ENCODE results near the gene TPK1. TPM values are rescaled to one million over a fixed set of nuclear protein-coding genes. Genes with fewer than 3 reads are reported as not detected.
"Not testable (repeated sequence)": the region's sequence is repeated elsewhere in the genome, so short reads cannot be mapped to it uniquely, and the experiment has no call there.

TPK1 gene
- total RNA-seq, 5 donors from 2014 or later (not counting 1 experiment from before 2014, with no cell fraction given) = 19.1 to 31.6 (median 22.0) TPM

GRCh38 chr7:144575456-144575855 lies 260.4 kb downstream of the TPK1 start:
- ATAC-seq (replicated peaks in 1 of 4) (no peak), DNase-seq (no peak)
- H3K4me3 ChIP-seq (ENCODE audit: control insufficient read depth in 1 of 2, extremely low read depth in 1 of 2, low read length in 1 of 2) = no peak overlapping the region
- no CpG with 5 or more reads among the region's 3 CpGs for WGBS (ENCODE audit: insufficient coverage)
- POLR2A ChIA-PET = no interaction called here
- Mint-ChIP-seq H3K9me3 (peaks cover 0 to 13% (median 3%) of the 10 kb centered on the region in 3 donors), H3K4me3 (no peak overlapping the region), H3K27ac (no peak overlapping the region), H3K36me3 (peaks cover 44% of the 10 kb centered on the region), H3K4me1 (no peaks in the 10 kb centered on the region), H3K27me3 (no peaks in the 10 kb centered on the region)
- H3K9me3 ChIP-seq = no peaks in the 10 kb centered on the region
- no peaks in the 10 kb centered on the region for H3K4me1 ChIP-seq (ENCODE audit: control insufficient read depth in 1 of 2, extremely low read depth in 1 of 2, insufficient read depth in 2 of 2, low read length in 2 of 2)
- H3K27ac ChIP-seq (ENCODE audit: low read length) = no peak overlapping the region
- CTCF ChIA-PET = no interaction called here
- no peaks in the 10 kb centered on the region for H3K36me3 ChIP-seq (ENCODE audit: control insufficient read depth in 2 of 2, extremely low read depth in 1 of 2, insufficient read depth in 1 of 2, low read length in 1 of 2)
- no peaks in the 10 kb centered on the region for H3K27me3 ChIP-seq (replicated peaks in 1 of 2; ENCODE audit: control insufficient read depth in 2 of 2, extremely low read depth in 1 of 2, insufficient read depth in 2 of 2, low read length in 1 of 2)

GRCh38 chr7:144574753-144575152 lies 261.1 kb downstream of the TPK1 start:
- H3K27ac Mint-ChIP-seq; H3K36me3 ChIP-seq (ENCODE audit: control insufficient read depth in 2 of 2, extremely low read depth in 1 of 2, insufficient read depth in 1 of 2, low read length in 1 of 2); H3K9me3 ChIP-seq; H3K27me3 ChIP-seq (replicated peaks in 1 of 2; ENCODE audit: control insufficient read depth in 2 of 2, extremely low read depth in 1 of 2, insufficient read depth in 2 of 2, low read length in 1 of 2); ATAC-seq (replicated peaks in 1 of 4); CTCF ChIA-PET; H3K4me1 ChIP-seq (ENCODE audit: control insufficient read depth in 1 of 2, extremely low read depth in 1 of 2, insufficient read depth in 2 of 2, low read length in 2 of 2); H3K4me3 ChIP-seq (ENCODE audit: control insufficient read depth in 1 of 2, extremely low read depth in 1 of 2, low read length in 1 of 2); H3K27ac ChIP-seq (ENCODE audit: low read length); H3K27me3 Mint-ChIP-seq; DNase-seq; H3K4me1 Mint-ChIP-seq; H3K4me3 Mint-ChIP-seq; POLR2A ChIA-PET: not testable (repeated sequence)
- Mint-ChIP-seq H3K36me3 (peaks cover 40% of the 10 kb centered on the region), H3K9me3 (peaks cover 0 to 13% (median 3%) of the 10 kb centered on the region in 3 donors)
- no CpG with 5 or more reads among the region's 5 CpGs for WGBS (ENCODE audit: insufficient coverage)

GRCh38 chr7:144568233-144568632 lies 267.6 kb downstream of the TPK1 start:
- Mint-ChIP-seq H3K36me3 (peaks cover 35% of the 10 kb centered on the region), H3K4me3 (no peak overlapping the region), H3K27me3 (no peaks in the 10 kb centered on the region), H3K4me1 (peaks cover 0 to 3% (median 0%) of the 10 kb centered on the region in 3 donors), H3K9me3 (peaks cover 2 to 8% (median 4%) of the 10 kb centered on the region in 3 donors), H3K27ac (no peak overlapping the region)
- H3K27ac ChIP-seq (ENCODE audit: low read length) = no peak overlapping the region
- POLR2A ChIA-PET = no interaction called here
- H3K4me1 ChIP-seq (ENCODE audit: control insufficient read depth in 1 of 2, extremely low read depth in 1 of 2, insufficient read depth in 2 of 2, low read length in 2 of 2) = no peaks in the 10 kb centered on the region
- WGBS (ENCODE audit: insufficient coverage) = no CpG with 5 or more reads among the region's 3 CpGs
- peaks cover 0 to 2% of the 10 kb centered on the region in 2 donors for H3K36me3 ChIP-seq (ENCODE audit: control insufficient read depth in 2 of 2, extremely low read depth in 1 of 2, insufficient read depth in 1 of 2, low read length in 1 of 2)
- ATAC-seq (replicated peaks in 1 of 4) = no peak
- CTCF ChIA-PET = no interaction called here
- H3K9me3 ChIP-seq = no peaks in the 10 kb centered on the region
- H3K27me3 ChIP-seq (replicated peaks in 1 of 2; ENCODE audit: control insufficient read depth in 2 of 2, extremely low read depth in 1 of 2, insufficient read depth in 2 of 2, low read length in 1 of 2) = no peaks in the 10 kb centered on the region
- no peak overlapping the region for H3K4me3 ChIP-seq (ENCODE audit: control insufficient read depth in 1 of 2, extremely low read depth in 1 of 2, low read length in 1 of 2)
- no peak for DNase-seq

- H3K27me3 ChIP-seq (replicated peaks in 1 of 2; ENCODE audit: control insufficient read depth in 2 of 2, extremely low read depth in 1 of 2, insufficient read depth in 2 of 2, low read length in 1 of 2) = no peaks in the 10 kb centered on the region
- ChIA-PET CTCF (no interaction called here), POLR2A (no interaction called here)
- no peak overlapping the region for H3K4me3 Mint-ChIP-seq
- no peaks in the 10 kb centered on the region for H3K9me3 ChIP-seq
- no peak overlapping the region for H3K27ac Mint-ChIP-seq
- H3K9me3 Mint-ChIP-seq = peaks cover 2 to 11% (median 4%) of the 10 kb centered on the region in 3 donors
- no peak overlapping the region for H3K27ac ChIP-seq (ENCODE audit: low read length)
- peaks cover 0 to 3% (median 0%) of the 10 kb centered on the region in 3 donors for H3K4me1 Mint-ChIP-seq
- H3K4me3 ChIP-seq (ENCODE audit: control insufficient read depth in 1 of 2, extremely low read depth in 1 of 2, low read length in 1 of 2) = no peak overlapping the region
- DNase-seq (no peak), ATAC-seq (replicated peaks in 1 of 4) (no peak)
- H3K4me1 ChIP-seq (ENCODE audit: control insufficient read depth in 1 of 2, extremely low read depth in 1 of 2, insufficient read depth in 2 of 2, low read length in 2 of 2) = no peaks in the 10 kb centered on the region
- H3K27me3 Mint-ChIP-seq = no peaks in the 10 kb centered on the region
- peaks cover 41% of the 10 kb centered on the region for H3K36me3 Mint-ChIP-seq
- H3K36me3 ChIP-seq (ENCODE audit: control insufficient read depth in 2 of 2, extremely low read depth in 1 of 2, insufficient read depth in 1 of 2, low read length in 1 of 2) = peaks cover 0 to 2% of the 10 kb centered on the region in 2 donors
- 100% methylated on average over 2 of the region's 4 CpGs for WGBS (ENCODE audit: insufficient coverage)
Observed at GRCh38 chr7:144565586-144565985, 270.3 kb downstream of the TPK1 start.

- no peaks in the 10 kb centered on the region for H3K9me3 ChIP-seq
- ATAC-seq (replicated peaks in 1 of 4) (no peak), DNase-seq (no peak)
- ChIA-PET CTCF (interaction anchor here in 1 of 2 donors (0.7 kb wide), 1 partner anchor 63 kb away, joined by 3 read pairs; no protein-coding TSS in a partner anchor), POLR2A (no interaction called here)
- no peaks in the 10 kb centered on the region for H3K27me3 ChIP-seq (replicated peaks in 1 of 2; ENCODE audit: control insufficient read depth in 2 of 2, extremely low read depth in 1 of 2, insufficient read depth in 2 of 2, low read length in 1 of 2)
- H3K36me3 ChIP-seq (ENCODE audit: control insufficient read depth in 2 of 2, extremely low read depth in 1 of 2, insufficient read depth in 1 of 2, low read length in 1 of 2) = peaks cover 0 to 10% of the 10 kb centered on the region in 2 donors
- no peaks in the 10 kb centered on the region for H3K4me1 ChIP-seq (ENCODE audit: control insufficient read depth in 1 of 2, extremely low read depth in 1 of 2, insufficient read depth in 2 of 2, low read length in 2 of 2)
- Mint-ChIP-seq H3K27ac (no peak overlapping the region), H3K4me3 (no peak overlapping the region), H3K36me3 (peaks cover 50% of the 10 kb centered on the region), H3K9me3 (no peaks in the 10 kb centered on the region), H3K4me1 (peaks cover 0 to 6% (median 2%) of the 10 kb centered on the region in 3 donors), H3K27me3 (no peaks in the 10 kb centered on the region)
- 72% methylated on average over 6 of the region's 7 CpGs for WGBS (ENCODE audit: insufficient coverage)
- H3K27ac ChIP-seq (ENCODE audit: low read length) = no peak overlapping the region
- H3K4me3 ChIP-seq (ENCODE audit: control insufficient read depth in 1 of 2, extremely low read depth in 1 of 2, low read length in 1 of 2) = no peak overlapping the region
Observed at GRCh38 chr7:144549861-144550260, 286.0 kb downstream of the TPK1 start.

- peaks cover 60% of the 10 kb centered on the region for H3K36me3 Mint-ChIP-seq
- H3K27ac Mint-ChIP-seq = no peak overlapping the region
- no peak overlapping the region for H3K4me3 ChIP-seq (ENCODE audit: control insufficient read depth in 1 of 2, extremely low read depth in 1 of 2, low read length in 1 of 2)
- ChIA-PET CTCF (no interaction called here), POLR2A (no interaction called here)
- peaks cover 0 to 10% of the 10 kb centered on the region in 2 donors for H3K36me3 ChIP-seq (ENCODE audit: control insufficient read depth in 2 of 2, extremely low read depth in 1 of 2, insufficient read depth in 1 of 2, low read length in 1 of 2)
- H3K4me1 Mint-ChIP-seq = peaks cover 0 to 6% (median 2%) of the 10 kb centered on the region in 3 donors
- no peaks in the 10 kb centered on the region for H3K4me1 ChIP-seq (ENCODE audit: control insufficient read depth in 1 of 2, extremely low read depth in 1 of 2, insufficient read depth in 2 of 2, low read length in 2 of 2)
- no peak overlapping the region for H3K4me3 Mint-ChIP-seq
- no peaks in the 10 kb centered on the region for H3K9me3 Mint-ChIP-seq
- no peaks in the 10 kb centered on the region for H3K27me3 ChIP-seq (replicated peaks in 1 of 2; ENCODE audit: control insufficient read depth in 2 of 2, extremely low read depth in 1 of 2, insufficient read depth in 2 of 2, low read length in 1 of 2)
- WGBS (ENCODE audit: insufficient coverage) = no CpG with 5 or more reads among the region's 3 CpGs
- DNase-seq = no peak
- no peaks in the 10 kb centered on the region for H3K27me3 Mint-ChIP-seq
- no peak overlapping the region for H3K27ac ChIP-seq (ENCODE audit: low read length)
- H3K9me3 ChIP-seq = no peaks in the 10 kb centered on the region
- ATAC-seq (replicated peaks in 1 of 4) = no peak
Observed at GRCh38 chr7:144548556-144548955, 287.3 kb downstream of the TPK1 start.

- ChIA-PET CTCF (no interaction called here), POLR2A (no interaction called here)
- H3K4me1 ChIP-seq (ENCODE audit: control insufficient read depth in 1 of 2, extremely low read depth in 1 of 2, insufficient read depth in 2 of 2, low read length in 2 of 2) = no peaks in the 10 kb centered on the region
- no peak for DNase-seq
- H3K27me3 ChIP-seq (replicated peaks in 1 of 2; ENCODE audit: control insufficient read depth in 2 of 2, extremely low read depth in 1 of 2, insufficient read depth in 2 of 2, low read length in 1 of 2) = no peaks in the 10 kb centered on the region
- Mint-ChIP-seq H3K36me3 (peaks cover 57% of the 10 kb centered on the region), H3K27ac (no peak overlapping the region), H3K9me3 (no peaks in the 10 kb centered on the region), H3K4me1 (peaks cover 0 to 6% (median 2%) of the 10 kb centered on the region in 3 donors), H3K4me3 (no peak overlapping the region), H3K27me3 (no peaks in the 10 kb centered on the region)
- whole genome bisulfite sequencing (ENCODE audit: insufficient coverage) = no CpG with 5 or more reads among the region's 1 CpG
- H3K36me3 ChIP-seq (ENCODE audit: control insufficient read depth in 2 of 2, extremely low read depth in 1 of 2, insufficient read depth in 1 of 2, low read length in 1 of 2) = peaks cover 0 to 10% of the 10 kb centered on the region in 2 donors
- no peak overlapping the region for H3K4me3 ChIP-seq (ENCODE audit: control insufficient read depth in 1 of 2, extremely low read depth in 1 of 2, low read length in 1 of 2)
- no peaks in the 10 kb centered on the region for H3K9me3 ChIP-seq
- H3K27ac ChIP-seq (ENCODE audit: low read length) = no peak overlapping the region
- ATAC-seq (replicated peaks in 1 of 4) = no peak
Observed at GRCh38 chr7:144547888-144548287, 288.0 kb downstream of the TPK1 start.

All from T-cell (primary cell).